ENCODE data around the gene PYGM. TPM values are rescaled to one million over a fixed set of nuclear protein-coding genes. Genes with fewer than 3 reads are reported as not detected.

PYGM gene
- total RNA-seq, 3 donors from 2014 or later: 2.0 to 21.1 (median 2.8) TPM

GRCh38 chr11:64768300-64768694 lies 8.5 kb upstream of the PYGM start:
- Histone ChIP-seq H3K4me1 (ENCODE audit: low read depth) (peaks cover 6% of the 10 kb centered on the region), H3K36me3 (ENCODE audit: low read depth) (peaks cover 53% of the 10 kb centered on the region), H3K4me3 (no peak overlapping the region), H3K9me3 (no peaks in the 10 kb centered on the region)
- intact Hi-C loops (cut with DNase I, micrococcal nuclease): no loop called here
- DNase-seq: no peak
- TF ChIP-seq CTCF (IDR thresholded peaks at IDR 0.05): no peak
- no peak for ATAC-seq

DNA sequence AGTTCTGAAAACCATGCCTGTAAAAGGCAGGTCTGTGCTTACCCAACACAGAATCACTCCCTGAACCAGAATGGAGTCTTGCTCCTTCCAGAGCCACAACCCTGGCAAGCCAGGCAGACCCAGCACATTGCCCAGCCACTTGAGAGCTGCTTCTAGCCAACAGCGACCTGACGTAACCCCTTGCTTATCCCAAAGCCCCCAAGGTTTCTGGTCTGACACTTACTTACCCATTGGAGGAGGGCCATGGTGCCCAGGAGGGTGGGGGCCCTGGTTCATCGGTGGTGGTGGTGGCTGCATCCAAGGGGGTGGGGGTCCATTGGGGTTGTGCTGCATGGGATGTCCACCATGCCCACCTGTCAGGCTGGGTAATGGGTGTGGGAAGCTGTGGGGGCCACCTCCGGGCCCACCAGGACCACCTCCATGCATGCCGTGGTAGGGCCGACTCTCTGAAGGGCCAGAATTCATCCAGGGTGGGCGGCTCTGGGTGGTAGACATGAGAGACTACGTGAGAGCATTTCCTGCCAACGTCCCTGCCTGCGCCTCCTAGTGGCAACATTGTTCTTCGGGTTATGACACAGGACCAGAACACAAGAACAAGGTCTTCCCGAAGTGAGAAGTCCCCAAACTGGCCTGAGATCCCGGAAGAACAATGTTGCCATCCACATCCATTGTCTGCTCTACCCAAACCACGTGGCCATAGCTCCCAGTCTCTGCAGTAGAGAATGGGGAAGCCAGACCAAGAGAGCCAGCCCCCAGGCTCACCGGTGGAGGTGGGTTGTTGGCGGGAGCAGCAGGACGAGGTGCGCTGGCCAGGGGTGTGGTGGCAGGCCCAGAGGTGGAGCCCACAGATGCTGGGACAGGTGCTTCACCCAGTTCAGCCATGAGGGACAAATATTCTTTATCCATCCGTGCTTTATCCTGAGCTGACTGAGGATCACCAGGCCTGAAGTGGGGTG lies 7.8 kb upstream of the PYGM start:
- peaks cover 6% of the 10 kb centered on the region for H3K4me1 ChIP-seq (ENCODE audit: low read depth)
- peaks cover 53% of the 10 kb centered on the region for H3K36me3 ChIP-seq (ENCODE audit: low read depth)
- no peak overlapping the region for H3K4me3 ChIP-seq
- DNase-seq: peak; percentile 62 to 89 (median 73)
- ATAC-seq: peak; percentile 62
- no peaks in the 10 kb centered on the region for H3K9me3 ChIP-seq
- intact Hi-C loops (cut with DNase I, micrococcal nuclease): no loop called here
- no peak for TF ChIP-seq CTCF (IDR thresholded peaks at IDR 0.05)

- no peak for TF ChIP-seq CTCF (IDR thresholded peaks at IDR 0.05)
- peaks cover 6% of the 10 kb centered on the region for H3K4me1 ChIP-seq (ENCODE audit: low read depth)
- intact Hi-C loops (cut with DNase I, micrococcal nuclease): no loop called here
- ATAC-seq: no peak
- H3K9me3 ChIP-seq: no peaks in the 10 kb centered on the region
- H3K36me3 ChIP-seq (ENCODE audit: low read depth): peaks cover 53% of the 10 kb centered on the region
- peak in 1 of 3 donors; percentile 19 for DNase-seq
- H3K4me3 ChIP-seq: no peak overlapping the region
Measured at GRCh38 chr11:64766881-64767280, 7.1 kb upstream of the PYGM start.

- H3K9me3 ChIP-seq: no peaks in the 10 kb centered on the region
- DNase-seq (peak in 1 of 3 donors; percentile 27), ATAC-seq (no peak)
- intact Hi-C loops (cut with DNase I, micrococcal nuclease): no loop called here
- peaks cover 6% of the 10 kb centered on the region for H3K4me1 ChIP-seq (ENCODE audit: low read depth)
- H3K36me3 ChIP-seq (ENCODE audit: low read depth): peaks cover 46% of the 10 kb centered on the region
- no peak for TF ChIP-seq CTCF (IDR thresholded peaks at IDR 0.05)
- H3K4me3 ChIP-seq: no peak overlapping the region
Measured at GRCh38 chr11:64765851-64766665, 6.3 kb upstream of the PYGM start.

DNA sequence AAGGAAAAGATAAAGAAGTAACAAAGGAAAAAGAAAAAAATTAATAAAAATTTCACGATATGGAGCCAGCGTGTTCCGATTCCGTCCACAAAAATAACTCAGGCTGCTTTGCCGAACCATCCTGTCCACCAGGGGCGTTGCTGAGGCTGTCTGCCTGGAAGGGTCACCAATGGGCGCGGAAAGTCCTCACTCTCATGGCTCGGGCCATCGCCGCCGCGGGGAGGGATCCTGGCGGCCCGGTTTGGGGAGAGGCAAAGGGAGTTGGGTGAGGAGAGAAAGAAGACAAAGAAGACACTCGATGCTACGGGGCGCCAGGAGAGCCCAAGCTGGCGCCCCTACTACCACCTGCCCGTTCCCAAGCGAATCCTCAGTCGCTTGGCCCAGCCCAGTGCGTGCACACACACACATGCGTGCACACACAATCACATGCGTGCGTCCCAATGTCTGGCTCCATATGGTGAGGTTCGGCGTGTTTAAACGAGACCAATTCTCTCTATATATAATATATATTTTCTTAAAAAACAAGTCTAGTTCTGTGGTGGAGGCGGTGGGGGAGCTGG lies 5.6 kb upstream of the PYGM start:
- Histone ChIP-seq H3K4me3 (no peak overlapping the region), H3K36me3 (ENCODE audit: low read depth) (peaks cover 40% of the 10 kb centered on the region), H3K4me1 (ENCODE audit: low read depth) (peaks cover 6% of the 10 kb centered on the region), H3K9me3 (no peaks in the 10 kb centered on the region)
- DNase-seq (peak in 1 of 3 donors; percentile 27), ATAC-seq (no peak)
- intact Hi-C loops (cut with DNase I, micrococcal nuclease): no loop called here
- no peak for TF ChIP-seq CTCF (IDR thresholded peaks at IDR 0.05)

Measured in mucosa of descending colon (tissue), 3 donors.